ENCODE results near the gene CSPG5.
A peak's percentile ranks its signal among the peaks of the same experiment; 100 is the strongest.

CSPG5 gene

GRCh38 chr3:47540281-47540680 lies 38.4 kb downstream of the CSPG5 start:
- TF ChIP-seq, protein P1, sequence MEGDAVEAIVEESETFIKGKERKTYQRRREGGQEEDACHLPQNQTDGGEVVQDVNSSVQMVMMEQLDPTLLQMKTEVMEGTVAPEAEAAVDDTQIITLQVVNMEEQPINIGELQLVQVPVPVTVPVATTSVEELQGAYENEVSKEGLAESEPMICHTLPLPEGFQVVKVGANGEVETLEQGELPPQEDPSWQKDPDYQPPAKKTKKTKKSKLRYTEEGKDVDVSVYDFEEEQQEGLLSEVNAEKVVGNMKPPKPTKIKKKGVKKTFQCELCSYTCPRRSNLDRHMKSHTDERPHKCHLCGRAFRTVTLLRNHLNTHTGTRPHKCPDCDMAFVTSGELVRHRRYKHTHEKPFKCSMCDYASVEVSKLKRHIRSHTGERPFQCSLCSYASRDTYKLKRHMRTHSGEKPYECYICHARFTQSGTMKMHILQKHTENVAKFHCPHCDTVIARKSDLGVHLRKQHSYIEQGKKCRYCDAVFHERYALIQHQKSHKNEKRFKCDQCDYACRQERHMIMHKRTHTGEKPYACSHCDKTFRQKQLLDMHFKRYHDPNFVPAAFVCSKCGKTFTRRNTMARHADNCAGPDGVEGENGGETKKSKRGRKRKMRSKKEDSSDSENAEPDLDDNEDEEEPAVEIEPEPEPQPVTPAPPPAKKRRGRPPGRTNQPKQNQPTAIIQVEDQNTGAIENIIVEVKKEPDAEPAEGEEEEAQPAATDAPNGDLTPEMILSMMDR (IDR thresholded peaks at IDR 0.05; ENCODE audit: control extremely low read depth, extremely low read depth, low read depth, missing control alignments): no peak
- ChIA-PET CTCF (interaction anchor here (0.7 to 3.9 kb wide), 3 partner anchors 17 to 119 kb away, joined by 3 to 17 read pairs (median 3); no protein-coding TSS in a partner anchor), POLR2A (interaction anchor here (0.6 kb wide), 1 partner anchor 10 kb away, joined by 3 read pairs; no protein-coding TSS in a partner anchor)
- DNase-seq (ENCODE audit: extremely low spot score): peak; percentile 4

- peak; percentile 9 for DNase-seq (ENCODE audit: extremely low spot score)
- CTCF ChIA-PET: interaction anchor here (1.2 kb wide), 1 partner anchor 15 kb away, joined by 6 read pairs; no protein-coding TSS in a partner anchor
- TF ChIP-seq, protein P1 (IDR thresholded peaks at IDR 0.05; ENCODE audit: control extremely low read depth, extremely low read depth, low read depth, missing control alignments): no peak
- POLR2A ChIA-PET: no interaction called here
Observed at GRCh38 chr3:47536967-47537366, 41.7 kb downstream of the CSPG5 start.

GRCh38 chr3:47536221-47536891 lies 42.3 kb downstream of the CSPG5 start:
- peak; percentile 16 for DNase-seq (ENCODE audit: extremely low spot score)
- TF ChIP-seq, protein P1 (IDR thresholded peaks at IDR 0.05; ENCODE audit: control extremely low read depth, extremely low read depth, low read depth, missing control alignments): no peak
- ChIA-PET CTCF (interaction anchor here (1.2 kb wide), 1 partner anchor 14 kb away, joined by 6 read pairs; no protein-coding TSS in a partner anchor), POLR2A (no interaction called here)

- CTCF ChIA-PET: interaction anchor here (0.8 to 3.5 kb wide), 8 partner anchors 8 to 291 kb away, joined by 3 to 43 read pairs (median 4); no protein-coding TSS in a partner anchor
- DNase-seq (ENCODE audit: extremely low spot score): no peak
- TF ChIP-seq, protein P1 (IDR thresholded peaks at IDR 0.05; ENCODE audit: control extremely low read depth, extremely low read depth, low read depth, missing control alignments): no peak
- POLR2A ChIA-PET: no interaction called here
Observed at GRCh38 chr3:47533996-47534454, 44.6 kb downstream of the CSPG5 start.

GRCh38 chr3:47533481-47533880 lies 45.2 kb downstream of the CSPG5 start:
- TF ChIP-seq, protein P1 (IDR thresholded peaks at IDR 0.05; ENCODE audit: control extremely low read depth, extremely low read depth, low read depth, missing control alignments): no peak
- ChIA-PET CTCF (interaction anchor here (0.8 to 3.5 kb wide), 9 partner anchors 8 to 292 kb away, joined by 3 to 43 read pairs (median 4); no protein-coding TSS in a partner anchor), POLR2A (no interaction called here)
- no peak for DNase-seq (ENCODE audit: extremely low spot score)

- ChIA-PET POLR2A (no interaction called here), CTCF (no interaction called here)
- TF ChIP-seq, protein P1 (IDR thresholded peaks at IDR 0.05; ENCODE audit: control extremely low read depth, extremely low read depth, low read depth, missing control alignments): no peak
- DNase-seq (ENCODE audit: extremely low spot score): peak; percentile 0
Observed at GRCh38 chr3:47527952-47528725, 50.5 kb downstream of the CSPG5 start.

Measured in GM10248 (cell line).